HG03457 (cell line): ENCODE results near the gene OPCML.

ENCODE experiments used
- ATAC-seq: cut with Tn5 transposase; IDR thresholded peaks from one replicate; pipeline ENCODE4 v1.9.1; 2021; ENCODE audit warnings: moderate number of reproducible peaks; ENCODE audit not compliant: unreplicated experiment

OPCML gene

DNA sequence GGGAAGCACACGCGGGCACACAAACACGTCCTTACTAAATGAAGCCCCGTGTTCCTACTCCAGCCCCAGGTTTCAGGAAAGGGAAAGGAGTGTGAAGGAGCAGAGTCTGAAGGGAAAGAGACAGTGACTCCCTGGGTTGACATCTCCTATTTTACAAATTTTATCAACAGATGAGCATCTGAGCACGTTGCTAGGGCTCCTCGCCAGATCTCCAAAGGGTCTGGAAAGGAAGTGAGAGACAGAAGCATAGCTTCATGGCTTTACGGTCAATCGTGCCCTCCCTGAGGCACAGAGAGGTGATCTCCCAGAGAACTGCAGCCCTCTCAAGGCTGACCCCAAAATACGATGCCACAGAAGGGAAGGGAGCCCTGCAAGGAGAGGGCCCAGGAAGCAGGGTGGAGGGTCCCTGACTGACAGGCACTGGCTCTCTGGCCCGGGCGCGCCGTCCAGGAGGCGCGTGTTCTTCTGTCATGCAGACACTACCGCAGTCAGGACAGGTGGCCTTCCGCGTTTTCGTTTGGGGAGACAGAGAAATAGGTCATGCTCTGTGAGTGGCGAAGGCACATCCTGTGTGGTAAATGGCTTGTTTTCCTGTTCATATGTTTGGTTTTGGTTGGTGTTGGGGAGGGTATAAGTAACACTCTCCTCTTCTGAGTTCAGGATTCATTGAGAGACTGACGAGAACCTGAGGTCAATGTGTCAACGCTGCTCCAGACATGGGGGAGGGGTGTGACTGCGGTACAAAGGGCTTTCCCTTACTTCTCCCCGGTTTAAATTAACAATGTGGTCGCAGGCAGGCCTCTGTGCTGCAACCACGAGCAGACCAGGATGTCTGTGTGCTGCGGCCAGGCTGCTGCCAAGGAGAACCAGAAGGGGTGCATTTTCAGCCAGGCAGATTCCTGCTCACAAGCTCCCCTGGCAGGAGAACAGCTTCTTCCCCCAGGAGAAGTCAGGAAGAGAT lies 813.3 kb downstream of the OPCML start:
- ATAC-seq: peak; percentile 92

DNA sequence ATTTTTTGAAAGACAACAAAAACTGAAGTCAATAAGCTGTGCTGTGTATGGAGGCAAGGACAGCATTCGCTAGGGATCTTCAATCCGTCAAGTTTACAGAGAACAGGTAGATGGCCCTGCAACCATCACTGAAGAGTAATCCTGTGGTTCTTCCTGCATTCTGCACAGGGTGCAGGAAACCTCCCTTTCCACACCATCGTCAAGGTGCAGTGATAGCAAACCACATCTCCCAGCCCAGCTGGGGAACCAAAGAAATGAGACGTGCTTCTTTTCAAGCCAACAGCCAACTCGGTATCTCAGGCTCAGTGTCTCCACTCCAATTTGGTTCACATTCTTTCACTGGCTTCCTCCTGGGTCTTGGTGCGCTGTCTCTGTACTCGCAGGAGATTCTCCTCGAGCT lies 814.5 kb downstream of the OPCML start:
- ATAC-seq: no peak

DNA sequence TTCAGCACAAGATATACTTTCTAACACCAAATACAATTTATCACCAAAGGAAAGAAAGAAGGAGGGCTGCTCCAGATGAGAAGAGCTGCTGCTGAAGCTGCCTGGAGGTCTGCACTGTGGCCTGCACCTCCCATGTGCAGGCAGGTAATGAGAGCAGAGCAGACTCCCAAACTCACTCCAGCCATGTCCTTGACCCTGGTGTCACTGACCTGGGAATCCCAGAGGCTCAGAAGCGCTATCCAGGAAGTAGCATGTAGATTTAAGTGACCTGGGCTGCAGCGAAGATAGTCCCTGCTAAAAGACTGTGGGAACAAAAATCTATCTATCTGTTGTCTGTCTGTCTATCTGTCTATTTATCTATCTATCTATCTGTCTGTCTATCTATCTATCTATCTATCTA lies 816.3 kb downstream of the OPCML start:
- ATAC-seq: no peak

DNA sequence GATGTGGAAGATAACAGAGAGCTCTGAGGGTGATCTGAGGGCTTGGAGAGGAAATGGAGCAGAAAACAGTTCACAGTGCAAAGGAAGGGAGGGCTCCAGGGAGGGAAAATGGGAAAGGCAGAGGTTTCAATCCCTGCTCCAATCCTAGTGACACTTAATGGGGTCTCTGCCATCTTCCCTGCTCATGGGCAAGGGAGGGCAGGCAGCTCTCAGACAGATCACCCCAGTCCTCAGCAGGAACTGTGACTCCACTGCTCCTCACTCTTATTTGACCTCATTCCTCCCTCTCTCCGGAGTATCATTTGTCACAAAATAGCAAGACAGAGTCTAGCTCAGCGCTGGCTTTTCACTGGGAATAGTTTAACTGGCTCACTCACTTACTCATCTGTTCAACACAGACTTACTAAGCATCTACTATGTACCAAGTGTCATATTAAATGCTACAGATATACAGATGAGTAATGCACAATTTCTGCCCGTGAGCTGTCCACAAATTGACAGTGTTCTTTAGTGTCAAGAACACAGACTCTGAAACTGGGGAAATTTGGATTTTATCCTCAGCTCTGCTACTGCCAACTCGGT lies 817.4 kb downstream of the OPCML start:
- ATAC-seq: no peak

DNA sequence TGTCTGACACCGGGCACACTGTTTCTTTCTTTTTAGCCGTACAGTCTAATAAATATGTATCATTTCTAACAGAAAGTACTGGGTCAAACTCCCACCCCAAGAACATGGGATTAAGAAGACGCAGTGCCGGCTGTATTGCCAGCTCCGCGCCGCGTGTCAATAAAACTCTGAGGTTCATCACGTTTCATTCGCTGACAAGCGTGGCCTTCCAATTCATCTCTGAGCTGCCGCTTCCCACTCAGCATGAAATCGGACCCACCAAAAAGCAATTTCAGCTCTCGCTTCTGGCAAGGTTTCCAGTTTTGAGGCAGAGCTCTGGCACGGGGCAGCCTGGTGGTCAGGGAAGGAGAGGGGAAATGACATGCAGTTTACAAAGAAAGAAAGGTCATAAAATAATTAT lies 819.8 kb downstream of the OPCML start:
- ATAC-seq: no peak

DNA sequence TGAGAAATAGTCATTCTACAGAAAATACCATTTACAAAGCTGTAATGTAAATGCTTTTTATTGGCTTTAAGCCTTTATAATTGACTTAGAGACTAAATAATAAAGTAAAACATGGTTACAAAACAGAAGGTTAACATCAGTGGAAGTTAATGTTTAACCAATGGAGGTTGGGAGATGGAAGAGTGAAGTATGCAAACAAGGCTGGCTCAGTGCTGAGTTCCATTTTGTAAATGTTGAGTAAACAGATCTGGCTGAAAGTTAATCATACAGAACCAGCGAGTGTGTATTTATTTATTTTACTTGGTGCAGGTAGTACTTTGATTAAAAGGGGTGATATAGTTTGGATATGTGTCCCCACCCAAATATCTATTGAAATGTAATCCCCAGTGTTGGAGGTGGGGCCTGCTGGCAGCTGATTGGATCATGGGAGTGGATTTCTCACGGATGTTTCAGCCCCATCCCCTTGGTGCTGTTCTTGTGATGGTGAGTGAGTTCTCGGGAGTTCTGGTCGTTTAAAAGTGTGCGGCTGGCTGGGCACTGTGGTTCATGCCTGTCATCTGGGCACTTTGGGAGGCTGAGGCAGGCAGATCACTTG lies 827.4 kb downstream of the OPCML start:
- ATAC-seq: no peak

DNA sequence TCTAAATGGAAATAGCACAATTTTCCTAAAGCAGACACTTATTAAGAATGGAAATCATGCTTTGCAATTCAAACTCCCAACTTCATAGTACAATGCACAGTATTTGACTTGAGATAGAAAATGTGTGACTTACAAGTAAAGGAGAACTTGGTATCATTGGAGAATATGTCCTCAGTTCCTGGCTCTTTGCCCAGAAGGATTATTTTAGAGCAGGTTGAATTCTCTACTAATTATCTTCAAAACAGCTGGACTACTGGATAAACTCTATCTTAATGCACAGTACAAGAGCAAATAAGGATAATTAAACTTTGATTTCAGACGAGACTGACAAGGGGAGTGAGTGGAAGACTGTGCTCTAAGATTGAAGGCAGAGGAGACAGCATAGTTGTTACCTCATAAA lies 839.4 kb downstream of the OPCML start:
- ATAC-seq: no peak

DNA sequence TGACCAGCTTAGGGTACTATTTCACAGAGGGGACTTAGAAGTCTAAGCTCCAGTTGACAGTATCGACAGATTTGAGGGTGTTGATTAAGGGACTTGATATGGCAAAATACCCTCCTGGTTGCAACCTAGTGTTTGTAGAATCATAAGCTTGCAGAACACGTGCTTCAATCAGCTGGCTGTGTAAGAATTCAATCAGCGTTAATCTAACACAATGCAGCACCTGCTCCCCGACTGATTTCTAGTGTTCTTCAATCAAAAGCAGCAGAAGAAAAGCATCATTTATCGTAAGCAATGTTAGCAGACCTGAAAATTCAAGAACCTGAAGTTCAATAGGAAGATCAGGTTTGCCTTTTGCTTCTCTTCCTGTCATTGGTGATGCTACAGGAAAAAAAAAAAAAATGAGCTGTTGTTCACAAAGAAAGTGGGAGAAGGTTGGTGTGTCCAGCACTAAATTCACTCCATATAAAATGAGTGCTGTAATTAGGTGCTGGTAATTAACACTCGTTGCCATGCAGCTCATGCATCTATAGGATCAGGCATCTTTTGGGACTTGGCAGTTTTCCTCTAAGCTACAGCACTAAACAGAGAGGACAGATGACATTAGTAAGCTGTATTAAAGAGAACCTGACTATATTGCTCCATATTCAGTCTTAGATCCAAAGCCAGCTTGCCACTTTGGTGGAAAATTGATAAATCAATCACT lies 840.3 kb downstream of the OPCML start:
- no peak for ATAC-seq

DNA sequence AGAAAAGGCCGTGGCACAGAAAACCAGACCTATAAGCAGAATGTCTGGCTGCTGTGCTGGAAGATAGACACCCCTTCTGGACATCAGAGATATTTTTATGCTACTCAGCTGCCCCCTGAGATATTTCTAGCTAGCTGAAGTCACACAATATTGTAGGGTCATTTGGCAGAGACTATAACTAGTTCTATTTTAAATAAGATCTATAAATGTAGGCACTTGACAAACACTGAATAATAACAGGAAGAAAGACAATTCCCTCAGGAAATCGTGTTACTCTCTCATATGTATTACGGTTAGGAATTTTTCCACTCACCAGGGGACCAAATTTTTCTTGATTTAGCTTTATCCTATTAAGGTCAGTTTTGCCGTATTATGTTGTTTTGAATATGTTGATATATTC lies 845.4 kb downstream of the OPCML start:
- ATAC-seq: no peak

DNA sequence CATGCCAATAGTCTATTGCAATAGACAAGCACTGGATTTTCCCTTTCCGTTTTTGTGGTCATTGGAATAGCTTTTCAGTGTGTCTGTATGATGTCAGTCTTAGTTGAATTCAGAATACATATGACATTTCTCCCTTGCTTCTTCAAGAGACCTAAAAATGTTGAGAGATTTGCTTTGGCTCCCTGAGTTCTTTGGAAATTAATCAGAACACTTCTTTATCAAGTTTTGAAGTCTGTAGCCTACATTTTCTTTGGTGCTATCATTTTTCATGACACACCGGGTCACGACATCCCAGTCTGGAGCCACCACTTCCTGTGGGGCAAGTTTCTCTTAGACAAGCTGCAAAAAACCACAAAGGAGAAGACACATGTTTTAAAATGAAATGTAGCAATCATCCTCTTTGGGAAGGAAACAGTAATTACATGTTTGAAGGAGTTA lies 847.1 kb downstream of the OPCML start:
- ATAC-seq: no peak

DNA sequence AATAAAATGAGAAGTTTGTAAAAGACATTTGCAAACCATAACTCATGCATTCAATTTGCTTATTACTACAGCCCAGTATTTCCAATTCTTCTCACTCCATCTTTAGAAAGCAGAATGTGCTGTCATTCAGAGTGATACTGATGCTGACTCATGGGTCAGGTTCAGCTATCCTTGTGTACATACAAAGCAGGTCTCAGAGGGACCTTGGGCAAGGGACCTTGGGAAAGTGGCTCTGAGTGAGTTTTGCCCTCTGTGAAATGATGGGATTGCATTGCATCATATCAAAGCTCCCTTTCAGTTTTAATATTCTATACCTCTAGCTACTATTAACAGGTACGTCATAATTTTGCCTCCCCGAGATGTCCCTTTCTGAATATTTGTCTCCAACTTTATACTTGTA lies 848.7 kb downstream of the OPCML start:
- ATAC-seq: no peak

DNA sequence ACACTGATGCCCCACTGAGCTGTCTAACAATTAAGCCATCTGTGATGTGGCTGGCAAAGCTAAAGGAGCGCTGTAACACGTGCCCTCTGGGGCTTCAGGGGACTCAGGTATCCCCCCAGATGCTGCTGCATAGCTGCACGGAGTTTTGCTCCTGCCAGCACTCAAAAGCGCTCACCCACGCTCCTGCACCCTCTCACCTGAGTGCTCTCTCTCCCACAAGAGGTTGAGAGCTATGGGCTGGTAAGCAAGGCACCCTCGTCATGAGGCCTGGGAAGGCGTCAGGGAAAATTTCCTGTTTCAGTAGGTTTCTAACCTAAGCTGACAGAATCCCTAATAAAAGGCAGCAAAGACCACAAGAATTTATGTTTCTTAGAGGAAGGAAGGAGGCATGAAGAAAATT lies 850.3 kb downstream of the OPCML start:
- no peak for ATAC-seq

DNA sequence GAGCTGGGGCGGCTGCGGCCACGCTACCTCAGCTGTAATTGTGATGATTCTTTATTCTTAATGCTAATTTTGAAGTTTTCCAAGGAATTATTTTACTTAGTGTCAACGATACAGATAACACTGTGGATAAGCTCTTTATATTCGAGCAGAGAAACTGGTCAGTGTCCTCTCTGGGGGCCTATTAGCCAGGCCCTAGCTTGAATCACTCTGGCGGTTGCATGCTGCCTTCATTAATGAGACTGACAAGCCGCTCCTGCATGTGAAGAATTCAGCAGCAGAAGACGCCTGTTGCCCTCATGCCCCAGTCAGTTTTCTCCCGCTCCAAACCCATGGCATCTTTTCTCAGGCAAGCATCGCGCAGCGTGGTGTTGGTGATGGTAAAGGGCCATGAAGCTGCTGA lies 851.7 kb downstream of the OPCML start:
- no peak for ATAC-seq

DNA sequence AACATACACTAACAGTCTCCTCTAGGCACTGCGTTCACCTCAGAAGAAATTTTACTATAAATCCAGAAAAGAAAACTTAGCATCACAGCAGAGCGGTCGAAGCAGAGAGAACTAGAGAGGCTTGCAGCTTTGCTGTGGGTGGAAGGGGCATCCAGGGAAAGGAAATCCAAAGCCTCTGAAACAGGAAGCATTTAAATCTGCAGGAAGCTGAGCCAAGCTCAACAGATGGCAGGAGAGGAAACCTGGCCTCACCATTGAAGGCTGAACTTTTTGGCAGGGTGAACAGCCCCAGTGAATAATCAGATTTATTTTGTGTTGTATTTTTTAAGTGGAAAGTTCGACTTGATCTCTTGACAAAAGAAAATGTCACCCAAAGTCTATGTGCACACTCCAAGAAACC lies 858.1 kb downstream of the OPCML start:
- no peak for ATAC-seq

DNA sequence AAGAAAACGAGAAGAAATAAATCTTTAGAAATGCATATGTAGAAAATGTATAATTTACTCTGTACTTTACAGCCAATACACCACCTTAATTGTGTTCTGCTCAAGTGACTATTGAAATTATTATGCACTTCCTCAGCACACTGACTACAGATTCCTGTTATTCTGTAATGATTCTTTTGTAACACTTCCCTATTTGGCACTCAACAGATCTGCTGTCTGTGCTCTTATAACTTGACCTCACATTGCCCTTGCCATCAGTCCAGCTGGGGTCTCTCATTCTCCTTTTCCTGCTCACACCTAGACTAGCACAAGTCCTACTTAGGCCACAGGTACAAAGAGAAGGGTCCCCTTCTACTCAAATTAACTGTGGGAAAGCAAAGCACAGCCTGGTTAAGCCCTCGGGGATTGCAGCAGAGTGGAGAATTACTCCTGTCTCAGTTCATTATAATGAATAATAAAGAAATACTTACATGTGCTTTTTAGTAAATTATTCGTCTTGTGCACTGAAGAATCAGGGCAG lies 860.4 kb downstream of the OPCML start:
- no peak for ATAC-seq

DNA sequence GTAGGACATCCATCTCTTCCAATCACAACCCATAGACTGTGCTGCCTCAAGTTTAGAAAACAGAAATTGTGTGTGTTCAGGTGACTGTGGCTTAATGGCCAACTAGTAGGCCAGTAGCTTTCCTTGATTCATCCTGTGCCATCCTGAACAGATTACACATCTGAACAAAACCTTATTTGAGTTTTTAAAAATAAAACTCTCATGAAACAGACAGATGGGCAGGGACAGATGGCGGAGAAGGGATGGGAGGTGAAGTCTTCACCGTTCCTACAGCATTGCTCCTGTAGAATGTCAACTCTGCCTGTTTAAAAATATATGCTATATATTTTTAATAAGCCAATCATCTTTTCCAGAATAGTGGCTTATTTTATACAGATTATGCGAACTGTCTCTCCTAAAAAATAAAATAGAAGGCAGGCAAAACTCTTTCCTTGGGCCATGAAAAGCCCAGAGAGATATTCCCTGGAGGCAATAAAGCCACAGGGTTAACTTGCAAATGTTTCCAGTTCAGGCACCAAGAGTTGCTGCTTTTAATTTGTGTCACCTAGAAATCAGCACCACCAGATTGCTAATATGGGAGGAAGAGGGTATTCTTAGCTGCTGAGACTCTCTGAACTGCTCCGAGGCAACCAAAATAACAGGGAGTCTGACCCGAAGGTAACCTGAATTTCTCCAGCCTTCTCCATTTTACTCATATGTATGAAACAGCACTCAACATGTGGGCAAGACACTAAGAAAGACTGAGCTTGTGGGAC lies 861.2 kb downstream of the OPCML start:
- no peak for ATAC-seq

DNA sequence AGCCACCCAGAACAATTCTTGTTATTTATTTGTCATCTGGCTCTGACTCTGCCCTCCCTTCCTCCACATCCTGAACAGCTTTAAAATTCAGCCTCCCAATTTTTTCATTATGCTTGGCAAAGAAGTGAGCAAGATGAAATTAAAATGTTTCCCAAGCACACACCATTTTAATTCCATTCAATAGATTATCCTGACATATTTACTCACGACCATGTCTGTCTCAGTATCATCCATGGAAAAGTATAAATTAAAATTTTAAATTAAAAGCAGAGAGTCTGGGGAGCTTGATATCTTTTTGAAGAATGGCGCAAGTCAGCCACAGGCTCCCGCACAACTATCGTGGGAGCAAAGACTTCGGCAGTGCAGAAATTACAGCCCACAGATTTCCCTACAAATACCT lies 862.4 kb downstream of the OPCML start:
- no peak for ATAC-seq

DNA sequence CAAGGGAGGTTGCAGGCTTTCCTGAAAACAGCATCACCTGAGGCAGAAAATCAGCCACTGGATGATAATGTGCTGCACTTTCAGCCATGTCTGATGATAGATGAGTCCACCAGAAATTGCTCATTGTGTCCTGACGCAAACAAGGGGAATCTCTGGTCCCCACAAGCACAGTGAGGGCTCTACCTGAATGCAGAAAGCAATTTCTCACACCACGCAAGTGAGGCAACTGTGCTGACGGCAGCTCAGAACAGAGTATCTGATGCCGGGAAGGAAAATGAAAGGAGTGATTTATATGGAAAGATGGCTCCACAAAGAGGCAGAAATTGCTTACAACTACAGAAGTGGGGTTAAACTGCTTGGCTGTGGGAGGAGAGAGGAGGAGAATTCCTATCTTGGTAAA lies 867.1 kb downstream of the OPCML start:
- ATAC-seq: no peak

DNA sequence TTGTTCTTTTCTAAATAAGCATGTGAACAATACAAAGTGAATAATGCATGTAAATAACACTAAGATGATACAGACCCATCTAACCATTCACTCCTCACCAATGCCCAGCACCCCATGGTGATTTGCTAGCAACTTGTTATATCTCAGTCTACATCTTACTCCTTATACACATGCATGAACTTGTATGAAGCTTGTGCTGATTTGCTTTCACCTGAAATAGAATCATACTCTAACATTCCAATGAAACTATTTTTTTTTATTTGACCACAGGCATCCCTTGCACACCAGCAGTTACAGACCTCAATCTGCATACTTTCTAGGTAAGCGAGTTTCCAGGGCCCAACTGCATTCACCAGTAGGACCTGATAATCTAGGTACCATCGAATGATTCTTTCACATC lies 873.6 kb downstream of the OPCML start:
- no peak for ATAC-seq

DNA sequence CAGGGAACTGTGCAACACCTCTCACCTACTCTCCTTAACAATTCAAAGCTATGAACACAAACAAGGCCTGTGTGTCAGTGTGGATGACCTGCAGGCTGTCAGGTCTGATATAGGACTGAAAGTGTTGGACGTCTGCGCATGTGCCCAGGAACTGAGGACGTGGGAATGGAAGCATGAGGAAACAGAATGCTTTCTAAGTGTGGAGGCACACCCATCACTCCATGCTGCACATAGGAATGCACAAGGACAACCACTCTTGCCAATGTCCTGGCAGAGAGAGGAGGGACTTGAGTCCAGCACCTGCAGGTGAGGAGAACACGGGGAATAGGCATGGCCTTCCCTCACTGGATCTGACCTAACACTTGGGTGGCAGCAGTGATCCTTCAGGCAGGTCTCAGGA lies 874.3 kb downstream of the OPCML start:
- ATAC-seq: no peak
